Parathyroid adenoma (tissue), 2 donors: Measurements from ENCODE around the gene TRPV3.

Experiments
- H2AFZ ChIP-seq: fragments of 300-600 bp; sonication (generic); one replicate; pipeline ENCODE4 v1.7.0; 2017; ENCODE audit warnings: antibody characterized with exemption, mild to moderate bottlenecking
- H3K27ac ChIP-seq: fragments of 300-600 bp; sonication (generic); one replicate; pipeline ENCODE4 v1.7.0; 2017
- H3K27me3 ChIP-seq: fragments of 300-600 bp; sonication (generic); one replicate; pipeline ENCODE4 v1.7.0; 2017; ENCODE audit warnings: low read length; ENCODE audit not compliant: control insufficient read depth, insufficient read depth
- H3K36me3 ChIP-seq: fragments of 300-600 bp; sonication (generic); one replicate; pipeline ENCODE4 v1.7.0; 2017; ENCODE audit warnings: low read length; ENCODE audit not compliant: control insufficient read depth, insufficient read depth
- H3K4me1 ChIP-seq: fragments of 300-600 bp; sonication (generic); one replicate; pipeline ENCODE4 v1.7.0; 2017; ENCODE audit warnings: control low read depth
- H3K4me2 ChIP-seq: fragments of 300-600 bp; sonication (generic); one replicate; pipeline ENCODE4 v1.7.0; 2017; ENCODE audit warnings: low read length
- H3K4me3 ChIP-seq: fragments of 300-600 bp; sonication (generic); one replicate; pipeline ENCODE4 v1.7.0; 2017; ENCODE audit warnings: low read depth, low read length
- H3K79me2 ChIP-seq: fragments of 300-600 bp; sonication (generic); one replicate; pipeline ENCODE4 v1.7.0; 2017; ENCODE audit warnings: control low read depth
- H3K9ac ChIP-seq: fragments of 300-600 bp; sonication (generic); one replicate; pipeline ENCODE4 v1.7.0; 2017; ENCODE audit warnings: mild to moderate bottlenecking
- H3K9me3 ChIP-seq: fragments of 300-600 bp; sonication (generic); one replicate; pipeline ENCODE4 v1.7.0; 2017; ENCODE audit warnings: low read length; ENCODE audit not compliant: control insufficient read depth
- TF ChIP-seq, protein P1 (sequence below): fragments of 300-600 bp; sonication (generic); IDR thresholded peaks from one replicate; pipeline ENCODE4 v1.7.0; 2017; ENCODE audit warnings: antibody characterized with exemption, mild to moderate bottlenecking
- donor health status: primary hyperparathyroidism.

TRPV3 gene

DNA sequence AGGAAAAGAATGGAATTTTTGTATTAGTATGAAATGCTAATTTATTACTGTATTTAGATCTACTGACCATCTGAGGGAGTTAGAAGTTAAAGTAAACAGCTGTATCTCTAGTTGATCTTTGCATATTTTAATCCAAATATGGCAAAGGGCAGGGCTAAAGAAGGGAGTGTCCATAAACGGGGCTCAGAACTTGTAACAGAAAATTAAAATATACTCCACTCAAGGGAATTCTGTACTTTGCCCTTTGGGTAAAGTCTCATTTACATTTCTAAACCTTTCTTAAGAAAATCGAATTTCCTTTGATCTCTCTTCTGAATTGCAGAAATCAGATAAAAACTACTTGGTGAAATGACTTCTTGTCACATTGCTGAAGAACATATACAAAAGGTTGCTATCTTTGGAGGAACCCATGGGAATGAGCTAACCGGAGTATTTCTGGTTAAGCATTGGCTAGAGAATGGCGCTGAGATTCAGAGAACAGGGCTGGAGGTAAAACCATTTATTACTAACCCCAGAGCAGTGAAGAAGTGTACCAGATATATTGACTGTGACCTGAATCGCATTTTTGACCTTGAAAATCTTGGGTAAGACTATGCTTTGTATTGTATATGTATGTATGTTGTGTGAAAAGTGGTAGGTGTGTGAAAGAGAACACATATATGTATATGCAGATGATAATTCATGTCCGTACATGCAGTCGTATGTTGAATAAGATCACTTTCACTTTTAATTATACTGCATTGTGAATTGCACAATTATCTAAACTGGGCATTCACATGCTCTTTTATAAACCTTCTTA is 81.6 kb downstream of the TRPV3 start, which contains the start of gene ASPA:
ASPA (plus strand) TSS at position 186 of the 799 bp plus-strand sequence; CDS start at position 349, 163 bp downstream.
- H3K4me1 ChIP-seq, result peaks cover 16% of the 10 kb centered on the region
- H2AFZ ChIP-seq, result peak within 1 kb of the TSS; percentile 34
- no peaks in the 10 kb centered on the region for H3K27me3 ChIP-seq
- peak within 1 kb of the TSS; percentile 32 for H3K4me3 ChIP-seq
- H3K9me3 ChIP-seq, result no peaks in the 10 kb centered on the region
- H3K9ac ChIP-seq, result no peak within 1 kb of the TSS
- TF ChIP-seq, protein P1, sequence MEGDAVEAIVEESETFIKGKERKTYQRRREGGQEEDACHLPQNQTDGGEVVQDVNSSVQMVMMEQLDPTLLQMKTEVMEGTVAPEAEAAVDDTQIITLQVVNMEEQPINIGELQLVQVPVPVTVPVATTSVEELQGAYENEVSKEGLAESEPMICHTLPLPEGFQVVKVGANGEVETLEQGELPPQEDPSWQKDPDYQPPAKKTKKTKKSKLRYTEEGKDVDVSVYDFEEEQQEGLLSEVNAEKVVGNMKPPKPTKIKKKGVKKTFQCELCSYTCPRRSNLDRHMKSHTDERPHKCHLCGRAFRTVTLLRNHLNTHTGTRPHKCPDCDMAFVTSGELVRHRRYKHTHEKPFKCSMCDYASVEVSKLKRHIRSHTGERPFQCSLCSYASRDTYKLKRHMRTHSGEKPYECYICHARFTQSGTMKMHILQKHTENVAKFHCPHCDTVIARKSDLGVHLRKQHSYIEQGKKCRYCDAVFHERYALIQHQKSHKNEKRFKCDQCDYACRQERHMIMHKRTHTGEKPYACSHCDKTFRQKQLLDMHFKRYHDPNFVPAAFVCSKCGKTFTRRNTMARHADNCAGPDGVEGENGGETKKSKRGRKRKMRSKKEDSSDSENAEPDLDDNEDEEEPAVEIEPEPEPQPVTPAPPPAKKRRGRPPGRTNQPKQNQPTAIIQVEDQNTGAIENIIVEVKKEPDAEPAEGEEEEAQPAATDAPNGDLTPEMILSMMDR, result no peak
- H3K27ac ChIP-seq, result peak within 1 kb of the TSS; percentile 50
- no peaks in the 10 kb centered on the region for H3K36me3 ChIP-seq
- no peaks in the 10 kb centered on the region for H3K79me2 ChIP-seq
- peak within 1 kb of the TSS; percentile 44 for H3K4me2 ChIP-seq

DNA sequence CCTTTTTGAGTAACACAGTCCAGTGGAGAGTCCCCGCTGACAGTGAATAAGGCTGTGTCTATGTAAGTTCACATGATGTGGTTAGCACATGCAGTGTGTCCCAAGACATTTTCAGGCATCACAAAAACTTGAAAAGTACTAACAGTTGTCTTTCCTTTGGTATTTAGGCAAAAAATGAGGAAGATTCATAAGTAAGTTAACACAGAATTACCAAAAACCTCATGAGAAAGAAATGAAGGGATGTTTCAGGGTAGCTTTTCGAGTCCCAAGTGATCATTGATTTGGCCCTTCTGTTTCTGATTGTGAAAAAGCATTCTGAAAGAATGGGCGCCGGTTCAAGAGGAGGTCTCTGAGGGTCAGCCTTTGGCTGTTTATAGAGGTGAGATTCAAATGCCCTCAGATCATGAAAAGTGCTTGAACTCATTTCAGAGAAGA is 82.3 kb downstream of the TRPV3 start:
- Histone ChIP-seq H3K79me2 (no peaks in the 10 kb centered on the region), H3K9me3 (no peaks in the 10 kb centered on the region), H3K4me2 (no peak overlapping the region), H3K4me3 (no peak overlapping the region), H3K4me1 (peaks cover 16% of the 10 kb centered on the region), H3K27ac (peak overlapping the region; percentile 50), H3K9ac (no peak overlapping the region), H3K36me3 (no peaks in the 10 kb centered on the region), H3K27me3 (no peaks in the 10 kb centered on the region), H2AFZ (peak overlapping the region; percentile 34)
- TF ChIP-seq, protein P1, result no peak

DNA sequence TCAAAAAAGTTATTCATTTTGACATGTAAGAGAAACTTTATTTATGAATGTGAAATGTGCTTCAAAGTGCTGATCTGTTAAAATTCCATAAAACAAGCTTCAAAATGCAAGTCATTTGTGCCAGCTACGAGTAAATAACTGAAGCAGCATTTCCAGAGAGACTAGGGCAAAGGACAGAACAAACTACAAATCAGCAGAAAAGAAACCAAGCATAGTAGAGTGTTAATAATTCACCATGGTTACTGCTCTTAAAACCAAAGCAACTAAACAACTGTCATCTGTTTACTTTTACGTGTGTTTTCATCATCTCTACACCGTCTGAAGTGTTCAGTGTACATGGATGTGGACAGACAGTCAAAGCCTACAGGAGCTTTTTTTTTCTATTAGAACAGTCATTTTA is 83.4 kb downstream of the TRPV3 start:
- H3K9me3 ChIP-seq, result no peaks in the 10 kb centered on the region
- no peak overlapping the region for H3K4me3 ChIP-seq
- H3K9ac ChIP-seq, result no peak overlapping the region
- H3K36me3 ChIP-seq, result no peaks in the 10 kb centered on the region
- TF ChIP-seq, protein P1, result no peak
- peak overlapping the region; percentile 44 for H3K4me2 ChIP-seq
- H2AFZ ChIP-seq, result peak overlapping the region; percentile 10
- H3K79me2 ChIP-seq, result no peaks in the 10 kb centered on the region
- H3K27me3 ChIP-seq, result no peaks in the 10 kb centered on the region
- H3K4me1 ChIP-seq, result peaks cover 16% of the 10 kb centered on the region
- peak overlapping the region; percentile 50 for H3K27ac ChIP-seq

DNA sequence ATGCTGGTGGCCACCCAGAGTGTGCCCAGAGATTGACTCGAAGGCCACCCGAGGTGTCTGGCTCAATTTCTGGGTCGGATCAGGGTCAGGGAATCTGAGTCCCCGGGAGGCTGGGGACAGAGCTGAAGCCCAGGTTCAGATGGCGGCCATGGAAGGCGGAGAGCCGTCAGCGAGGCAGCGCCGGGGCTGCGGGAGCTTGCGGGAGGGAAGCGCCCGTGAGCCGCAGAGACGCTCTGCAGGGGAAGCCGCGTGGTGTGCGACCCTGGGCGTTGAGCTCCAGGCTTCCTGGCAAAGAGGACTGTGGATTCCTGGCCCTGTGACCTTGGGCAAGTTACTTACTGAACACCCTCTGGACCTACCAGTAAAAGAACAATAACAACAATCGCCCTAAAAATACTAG is 85.5 kb downstream of the TRPV3 start:
- Histone ChIP-seq H3K79me2 (no peaks in the 10 kb centered on the region), H3K4me2 (no peak overlapping the region), H3K4me1 (peaks cover 16% of the 10 kb centered on the region), H3K4me3 (no peak overlapping the region), H3K9ac (no peak overlapping the region), H2AFZ (no peak overlapping the region), H3K27me3 (no peaks in the 10 kb centered on the region), H3K36me3 (no peaks in the 10 kb centered on the region), H3K9me3 (no peaks in the 10 kb centered on the region), H3K27ac (no peak overlapping the region)
- TF ChIP-seq, protein P1, result no peak

DNA sequence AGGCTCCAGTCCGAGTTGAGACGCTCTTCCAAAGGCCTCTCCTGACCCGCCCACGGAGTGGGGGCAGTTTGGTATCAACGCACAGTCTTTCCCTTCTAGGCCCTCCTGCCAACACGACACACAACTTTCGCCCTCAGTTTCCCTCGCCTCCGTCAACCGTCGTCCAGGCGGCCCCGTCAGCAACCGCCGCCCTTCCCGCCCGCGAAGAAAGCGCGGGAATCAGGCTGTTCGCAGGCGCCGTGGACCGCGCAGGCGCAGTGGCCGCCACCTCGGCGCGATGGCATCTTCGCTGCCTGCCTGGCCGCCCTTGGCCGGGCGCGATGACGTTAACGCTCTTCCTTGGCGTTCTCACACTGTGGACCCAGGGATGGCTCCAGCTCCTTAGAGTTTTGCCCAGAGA is 86.0 kb downstream of the TRPV3 start, which contains the start of gene SPATA22:
SPATA22 (minus strand) TSS at position 221 of the 400 bp plus-strand sequence. CDS start 2,494 bp downstream, outside the sequence.
- H3K4me1 ChIP-seq, result peaks cover 16% of the 10 kb centered on the region
- no peak within 1 kb of the TSS for H3K9ac ChIP-seq
- no peak within 1 kb of the TSS for H3K4me3 ChIP-seq
- no peaks in the 10 kb centered on the region for H3K36me3 ChIP-seq
- H3K9me3 ChIP-seq, result no peaks in the 10 kb centered on the region
- no peak within 1 kb of the TSS for H3K4me2 ChIP-seq
- no peaks in the 10 kb centered on the region for H3K27me3 ChIP-seq
- TF ChIP-seq, protein P1, result no peak
- H2AFZ ChIP-seq, result no peak within 1 kb of the TSS
- no peaks in the 10 kb centered on the region for H3K79me2 ChIP-seq
- no peak within 1 kb of the TSS for H3K27ac ChIP-seq
